NT2/D1 (cell line): ENCODE measurements around the gene PAK1IP1.

Experiments used
- DNase-seq: peaks from one replicate; pipeline ENCODE4 v3.0.0-alpha.2; 2011; ENCODE audit warnings: low read depth, low spot score
- H3K27me3 ChIP-seq: 2 replicates; pipeline ENCODE4 v1.6.0; 2011; ENCODE audit warnings: mild to moderate bottlenecking; ENCODE audit not compliant: insufficient read length, insufficient read depth
- H3K36me3 ChIP-seq: 2 replicates; pipeline ENCODE4 v1.6.1; 2011; ENCODE audit warnings: mild to moderate bottlenecking, low read length, mixed read lengths; ENCODE audit not compliant: insufficient read depth, insufficient read length
- H3K4me1 ChIP-seq: 2 replicates; pipeline ENCODE4 v1.5.1; 2011; ENCODE audit not compliant: insufficient read depth, insufficient read length
- H3K4me3 ChIP-seq: 2 replicates; pipeline ENCODE4 v1.5.1; 2011; ENCODE audit warnings: low read depth; ENCODE audit not compliant: insufficient read length
- H3K9ac ChIP-seq: 2 replicates; pipeline ENCODE4 v1.6.0; 2011; ENCODE audit warnings: low read depth; ENCODE audit not compliant: insufficient read length
- H3K9me3 ChIP-seq: 2 replicates; pipeline ENCODE4 v1.5.1; 2011; ENCODE audit warnings: mild to moderate bottlenecking, low read length; ENCODE audit not compliant: insufficient read depth
- SUZ12 ChIP-seq: IDR thresholded peaks from 2 replicates; pipeline ENCODE4 v1.6.1; 2011; ENCODE audit not compliant: insufficient read length, insufficient read depth; ENCODE audit errors: extremely low read depth
- YY1 ChIP-seq: IDR thresholded peaks from 2 replicates; pipeline ENCODE4 v1.6.1; 2011; ENCODE audit not compliant: insufficient read length, insufficient read depth
- ZNF274 ChIP-seq: IDR thresholded peaks from 2 replicates; pipeline ENCODE4 v1.6.1; 2011; ENCODE audit warnings: mild to moderate bottlenecking, low read depth, low read length

Gene PAK1IP1

DNA sequence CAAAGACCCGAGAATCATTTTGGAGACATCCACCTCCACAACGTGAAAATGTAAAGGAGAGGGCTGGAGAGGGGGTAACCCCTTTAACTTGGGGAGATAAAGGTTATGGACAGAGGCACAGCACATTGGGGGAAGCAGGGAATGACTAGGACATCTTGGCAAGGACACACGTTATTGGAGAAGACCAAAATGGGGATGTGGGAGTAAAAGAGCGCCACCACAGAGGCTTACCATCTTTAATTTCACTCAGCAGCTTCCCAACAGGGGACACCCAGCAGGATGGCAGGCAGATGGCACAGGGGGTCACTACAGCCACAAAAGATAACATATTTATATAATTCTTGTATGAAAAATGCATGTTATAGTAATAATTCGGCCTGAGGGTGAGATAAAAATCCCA is 10.2 kb upstream of the PAK1IP1 start:
- no peak for TF ChIP-seq SUZ12
- no peak for TF ChIP-seq ZNF274
- TF ChIP-seq YY1: no peak
- Histone ChIP-seq H3K27me3 (no peaks in the 10 kb centered on the region), H3K36me3 (no peaks in the 10 kb centered on the region), H3K4me1 (no peaks in the 10 kb centered on the region), H3K4me3 (no peak overlapping the region), H3K9me3 (peaks cover 6% of the 10 kb centered on the region; the same call in 1 of the 2 replicates), H3K9ac (no peak overlapping the region)
- DNase-seq: no peak

DNA sequence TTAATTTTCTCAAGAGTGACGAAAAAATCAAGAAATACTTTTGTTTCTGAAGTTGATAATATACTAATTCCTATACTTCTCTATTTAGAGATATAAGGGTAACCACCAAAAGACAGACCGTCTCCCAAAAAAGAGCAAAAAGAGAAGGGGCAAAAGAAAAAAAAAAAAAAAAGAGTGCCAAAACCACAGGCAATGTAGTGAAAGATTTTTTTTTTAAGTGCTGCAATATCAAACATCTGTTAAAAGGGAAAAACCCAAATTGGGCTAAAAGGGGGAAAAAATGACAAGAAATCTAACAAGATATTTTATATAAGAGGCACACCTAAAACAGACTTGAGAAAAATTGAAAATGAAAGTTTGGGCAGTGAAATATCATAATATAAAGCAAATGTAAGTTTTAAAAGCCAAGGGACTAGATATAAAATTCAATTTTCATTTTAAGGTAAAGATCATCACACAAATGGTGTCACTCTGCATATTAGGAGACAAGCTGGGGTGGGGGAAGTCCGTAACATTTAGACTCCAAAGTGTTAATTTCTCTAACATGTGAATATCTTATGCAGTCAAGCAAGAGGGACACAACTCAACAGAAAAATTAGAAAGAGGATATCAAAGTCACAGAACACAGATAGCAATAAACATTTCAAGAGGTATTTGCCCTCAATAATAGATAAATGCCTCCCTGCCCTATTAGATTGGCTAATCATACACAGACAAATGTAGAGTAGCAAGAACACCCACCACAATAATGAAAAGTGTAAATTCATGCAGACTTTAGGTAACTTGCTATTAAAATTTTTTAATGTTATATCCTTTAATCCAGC is 9.5 kb upstream of the PAK1IP1 start:
- no peak for TF ChIP-seq ZNF274
- no peak for TF ChIP-seq YY1
- TF ChIP-seq SUZ12: no peak
- Histone ChIP-seq H3K36me3 (no peaks in the 10 kb centered on the region), H3K9ac (no peak overlapping the region), H3K27me3 (no peaks in the 10 kb centered on the region), H3K4me1 (no peaks in the 10 kb centered on the region), H3K9me3 (peaks cover 6% of the 10 kb centered on the region; the same call in 1 of the 2 replicates), H3K4me3 (no peak overlapping the region)
- DNase-seq: no peak

DNA sequence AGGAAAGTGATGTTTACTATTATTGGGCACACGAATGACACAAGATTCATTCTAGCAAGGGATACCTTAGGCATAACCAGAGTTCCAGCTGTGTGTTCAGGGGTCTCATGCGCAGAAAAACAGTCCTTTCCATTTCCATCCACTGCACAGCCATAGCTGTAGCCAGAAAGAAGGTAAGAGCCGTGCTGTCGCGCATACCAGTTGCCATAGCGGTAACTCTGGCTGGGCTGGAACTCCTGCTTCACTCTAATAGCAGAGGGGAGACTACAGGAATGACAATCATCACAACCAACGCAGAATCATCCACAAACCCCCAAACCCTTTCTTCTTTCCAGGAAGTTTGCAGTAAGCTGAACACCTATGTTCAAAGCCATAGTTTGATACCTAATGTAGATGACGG is 7.9 kb upstream of the PAK1IP1 start:
- TF ChIP-seq SUZ12 (no peak), YY1 (no peak), ZNF274 (no peak)
- no peaks in the 10 kb centered on the region for H3K4me1 ChIP-seq
- peaks cover 3% of the 10 kb centered on the region; the same call in 1 of the 2 replicates for H3K9me3 ChIP-seq
- H3K36me3 ChIP-seq: no peaks in the 10 kb centered on the region
- no peak overlapping the region for H3K4me3 ChIP-seq
- no peaks in the 10 kb centered on the region for H3K27me3 ChIP-seq
- DNase-seq: no peak
- no peak overlapping the region for H3K9ac ChIP-seq

GRCh38 chr6:10687582-10687981 is 7.2 kb upstream of the PAK1IP1 start:
- H3K36me3 ChIP-seq: peaks cover 1% of the 10 kb centered on the region
- no peak overlapping the region for H3K9ac ChIP-seq
- no peaks in the 10 kb centered on the region for H3K27me3 ChIP-seq
- H3K4me3 ChIP-seq: no peak overlapping the region
- no peak for DNase-seq
- TF ChIP-seq SUZ12 (no peak), ZNF274 (no peak), YY1 (no peak)
- H3K9me3 ChIP-seq: no peaks in the 10 kb centered on the region
- H3K4me1 ChIP-seq: no peaks in the 10 kb centered on the region

DNA sequence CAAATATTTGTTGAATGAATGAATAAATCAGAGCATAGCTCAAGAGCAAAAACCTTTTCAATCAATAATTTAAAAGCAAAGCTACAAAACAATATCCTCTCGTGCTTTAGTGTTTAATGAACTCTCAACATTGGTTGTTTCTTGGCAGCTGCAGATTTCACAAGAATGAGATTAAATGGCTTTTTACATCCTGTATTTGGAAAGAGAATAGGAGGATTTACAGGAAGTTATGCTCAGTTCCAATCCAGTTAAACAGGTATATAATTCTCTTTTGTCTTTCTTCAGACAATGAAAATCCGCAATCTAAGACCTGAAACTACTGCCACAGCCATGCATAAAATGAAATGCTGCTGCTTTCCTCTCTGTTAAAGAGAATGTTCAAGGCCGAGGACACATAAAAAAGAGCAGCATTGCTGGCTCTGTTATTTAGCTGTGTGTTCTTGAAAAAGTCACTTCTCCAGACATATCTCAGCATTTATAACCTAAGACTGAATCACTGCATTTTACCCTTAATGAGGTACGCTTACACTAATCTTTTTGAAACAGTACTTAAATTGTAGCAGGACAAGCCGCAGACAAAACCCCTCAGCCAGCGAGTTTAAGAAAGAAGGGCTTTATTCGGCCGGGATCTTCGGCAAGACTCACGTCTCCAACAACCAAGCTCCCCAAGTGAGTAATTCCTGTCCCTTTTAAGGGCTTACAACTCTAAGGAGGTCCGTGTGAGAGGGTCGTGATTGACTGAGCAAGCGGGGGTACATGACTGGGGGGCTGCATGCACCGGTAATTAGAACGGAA is 3.9 kb upstream of the PAK1IP1 start:
- DNase-seq: no peak
- no peak overlapping the region for H3K9ac ChIP-seq
- peaks cover 7% of the 10 kb centered on the region for H3K36me3 ChIP-seq
- no peaks in the 10 kb centered on the region for H3K4me1 ChIP-seq
- no peak for TF ChIP-seq YY1
- no peak for TF ChIP-seq ZNF274
- TF ChIP-seq SUZ12: no peak
- H3K4me3 ChIP-seq: no peak overlapping the region
- H3K27me3 ChIP-seq: no peaks in the 10 kb centered on the region
- peaks cover 7% of the 10 kb centered on the region; the same call in 1 of the 2 replicates for H3K9me3 ChIP-seq

DNA sequence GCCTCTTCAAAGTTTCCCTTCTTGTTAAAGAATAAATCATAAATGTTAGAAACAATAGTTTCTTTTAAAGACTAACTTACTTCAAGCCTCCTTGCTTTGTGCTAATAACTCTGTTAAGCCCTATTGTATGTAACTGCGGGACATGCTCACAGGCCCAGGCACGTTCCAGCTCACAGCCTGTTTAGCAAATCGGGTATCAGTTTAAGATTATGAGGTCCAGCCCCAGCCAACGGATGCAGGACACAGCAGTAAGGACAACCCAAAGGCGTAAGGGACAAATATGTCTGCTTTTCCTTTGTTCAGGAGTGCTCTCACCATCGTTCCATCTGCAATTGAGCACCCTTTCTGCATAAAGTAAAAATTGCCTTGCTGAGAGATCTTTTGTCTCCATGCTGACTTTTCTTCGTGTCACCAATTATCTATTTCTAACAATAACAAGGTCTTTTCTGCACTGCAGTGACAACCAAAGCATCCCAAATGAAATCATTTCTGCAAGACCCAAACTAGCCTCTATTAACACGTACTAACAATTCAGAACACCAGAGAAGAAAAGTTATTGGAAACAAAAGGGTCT is 1.7 kb upstream of the PAK1IP1 start:
- peak overlapping the region; percentile 94 for H3K4me3 ChIP-seq
- H3K9ac ChIP-seq: peak overlapping the region; percentile 58
- peaks cover 7% of the 10 kb centered on the region; the same call in 1 of the 2 replicates for H3K9me3 ChIP-seq
- peaks cover 25% of the 10 kb centered on the region for H3K36me3 ChIP-seq
- no peaks in the 10 kb centered on the region for H3K4me1 ChIP-seq
- H3K27me3 ChIP-seq: no peaks in the 10 kb centered on the region
- TF ChIP-seq ZNF274 (no peak), SUZ12 (no peak), YY1 (no peak)
- no peak for DNase-seq
